ENCODE results near the gene CDIPT.

- TF ChIP-seq CTCF (IDR thresholded peaks at IDR 0.05; ENCODE audit: low read depth, low read length) (no peak), EZH2phosphoT487 (IDR thresholded peaks at IDR 0.05; ENCODE audit: low read depth) (no peak)
Measured at GRCh38 chr16:29821643-29822115, 41.3 kb downstream of the CDIPT start.
